ENCODE measurements around the gene LRRC3B.

LRRC3B gene

DNA sequence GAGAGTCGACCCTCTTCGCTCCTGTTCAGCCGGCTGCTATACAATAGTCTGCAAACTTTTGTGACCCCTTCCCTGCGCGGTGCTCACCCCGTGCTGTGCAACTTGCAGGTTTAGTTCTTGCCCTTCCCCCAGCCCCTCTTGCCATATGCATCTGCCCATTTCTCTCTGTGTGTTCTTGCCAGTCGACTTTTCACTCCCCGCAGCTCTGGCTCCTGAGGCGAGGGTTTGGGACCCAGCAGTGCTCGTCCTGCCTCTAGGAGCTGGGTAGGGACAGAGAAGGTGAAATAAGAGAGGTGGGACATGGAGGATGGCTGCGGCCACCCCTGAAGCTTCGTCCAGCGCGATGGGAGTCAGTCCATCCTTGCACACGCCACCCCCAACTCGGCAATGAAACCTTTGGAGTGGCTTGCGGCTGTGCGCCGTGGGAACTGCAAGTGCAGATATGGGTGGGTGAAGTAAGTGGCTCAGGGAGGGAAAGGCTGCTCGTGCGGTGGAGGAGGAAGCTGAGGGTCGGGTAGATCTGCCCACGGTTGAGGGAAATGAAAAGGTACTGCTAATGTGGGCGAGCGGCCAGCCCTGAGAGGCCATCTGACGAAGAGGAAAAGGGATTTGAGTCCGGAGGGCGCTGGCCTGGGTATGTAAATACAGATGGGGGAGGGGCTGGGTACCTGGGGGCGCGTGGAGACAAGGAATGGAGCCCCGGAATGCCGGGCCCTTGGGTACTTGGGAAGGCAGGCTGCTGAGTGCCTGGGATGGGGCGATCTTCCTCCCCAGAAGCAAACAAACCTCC lies 1.0 kb downstream of the LRRC3B start:
- DNase-seq (ENCODE audit: low spot score) = no peak
- TF ChIP-seq, protein P1, sequence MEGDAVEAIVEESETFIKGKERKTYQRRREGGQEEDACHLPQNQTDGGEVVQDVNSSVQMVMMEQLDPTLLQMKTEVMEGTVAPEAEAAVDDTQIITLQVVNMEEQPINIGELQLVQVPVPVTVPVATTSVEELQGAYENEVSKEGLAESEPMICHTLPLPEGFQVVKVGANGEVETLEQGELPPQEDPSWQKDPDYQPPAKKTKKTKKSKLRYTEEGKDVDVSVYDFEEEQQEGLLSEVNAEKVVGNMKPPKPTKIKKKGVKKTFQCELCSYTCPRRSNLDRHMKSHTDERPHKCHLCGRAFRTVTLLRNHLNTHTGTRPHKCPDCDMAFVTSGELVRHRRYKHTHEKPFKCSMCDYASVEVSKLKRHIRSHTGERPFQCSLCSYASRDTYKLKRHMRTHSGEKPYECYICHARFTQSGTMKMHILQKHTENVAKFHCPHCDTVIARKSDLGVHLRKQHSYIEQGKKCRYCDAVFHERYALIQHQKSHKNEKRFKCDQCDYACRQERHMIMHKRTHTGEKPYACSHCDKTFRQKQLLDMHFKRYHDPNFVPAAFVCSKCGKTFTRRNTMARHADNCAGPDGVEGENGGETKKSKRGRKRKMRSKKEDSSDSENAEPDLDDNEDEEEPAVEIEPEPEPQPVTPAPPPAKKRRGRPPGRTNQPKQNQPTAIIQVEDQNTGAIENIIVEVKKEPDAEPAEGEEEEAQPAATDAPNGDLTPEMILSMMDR (IDR thresholded peaks at IDR 0.05; ENCODE audit: extremely low read depth, missing control alignments) = no peak

DNA sequence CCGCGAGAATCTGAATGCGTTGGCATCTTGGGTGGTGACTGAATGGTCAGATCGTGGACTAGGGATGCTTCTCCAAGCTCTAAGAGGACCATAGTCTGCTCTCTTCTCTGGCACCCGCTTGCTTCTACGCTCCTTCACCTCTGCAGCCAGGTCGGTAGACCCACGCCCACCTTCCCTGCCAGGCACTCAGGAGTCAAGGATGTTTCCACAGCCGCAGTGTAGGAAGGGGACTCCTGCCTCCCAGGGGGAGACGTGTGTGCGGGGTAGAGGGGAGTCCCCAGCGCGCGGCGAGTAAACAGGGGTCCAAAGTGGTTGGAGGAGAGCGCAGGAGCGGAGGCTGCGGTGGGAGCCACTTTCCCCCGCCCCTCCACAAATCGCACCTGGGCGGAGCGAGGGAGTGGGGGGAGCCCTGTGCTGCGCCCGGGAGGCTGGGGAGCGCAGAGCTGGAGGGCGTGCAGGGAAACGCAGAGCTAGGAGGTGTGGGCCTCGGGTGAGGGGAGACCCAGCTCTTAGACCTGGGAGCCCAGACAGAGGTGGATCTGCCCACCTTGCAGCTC lies 1.7 kb downstream of the LRRC3B start:
- TF ChIP-seq, protein P1 (IDR thresholded peaks at IDR 0.05; ENCODE audit: extremely low read depth, missing control alignments) = no peak
- no peak for DNase-seq (ENCODE audit: low spot score)

DNA sequence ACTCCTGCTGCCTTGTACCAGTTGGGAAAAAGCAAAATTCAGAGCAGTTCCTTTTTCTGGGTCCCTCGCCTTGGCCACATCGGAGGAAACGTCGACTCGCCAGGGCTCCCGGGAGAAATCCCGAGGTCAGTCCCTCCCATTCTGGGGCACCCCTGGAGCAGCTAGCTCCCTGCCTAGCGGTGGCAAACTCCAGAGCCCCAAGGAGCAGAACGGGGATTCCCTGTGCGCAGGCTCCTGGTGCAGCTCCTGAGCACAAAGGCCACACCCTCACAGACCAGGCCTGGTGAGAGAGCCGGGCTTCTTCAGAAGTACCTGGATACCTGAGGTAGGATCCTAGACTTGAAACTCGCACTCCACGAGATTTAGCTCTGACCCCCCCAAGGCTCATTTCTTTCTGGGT lies 2.6 kb downstream of the LRRC3B start:
- no peak for DNase-seq (ENCODE audit: low spot score)
- TF ChIP-seq, protein P1 (IDR thresholded peaks at IDR 0.05; ENCODE audit: extremely low read depth, missing control alignments) = no peak

DNA sequence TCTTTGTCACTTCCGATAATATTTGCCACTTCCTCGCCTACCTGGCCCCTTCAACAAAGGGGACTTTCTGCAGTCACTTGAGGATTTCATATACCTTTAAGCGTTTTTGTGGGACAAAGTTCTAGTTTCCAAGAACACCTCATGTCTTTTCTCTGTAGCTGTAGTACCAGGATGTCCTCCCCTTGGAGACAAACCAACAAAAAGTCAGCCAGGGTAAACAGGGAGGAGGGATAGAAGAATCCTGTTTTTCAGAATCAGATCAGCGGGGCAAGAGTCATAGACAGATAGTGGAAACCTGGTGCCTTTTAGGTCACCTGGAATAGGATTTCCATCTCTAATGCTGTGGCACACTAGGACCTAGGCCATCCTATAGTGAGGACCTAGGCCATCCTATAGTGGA lies 4.5 kb downstream of the LRRC3B start:
- no peak for DNase-seq (ENCODE audit: low spot score)
- TF ChIP-seq, protein P1 (IDR thresholded peaks at IDR 0.05; ENCODE audit: extremely low read depth, missing control alignments) = no peak

DNA sequence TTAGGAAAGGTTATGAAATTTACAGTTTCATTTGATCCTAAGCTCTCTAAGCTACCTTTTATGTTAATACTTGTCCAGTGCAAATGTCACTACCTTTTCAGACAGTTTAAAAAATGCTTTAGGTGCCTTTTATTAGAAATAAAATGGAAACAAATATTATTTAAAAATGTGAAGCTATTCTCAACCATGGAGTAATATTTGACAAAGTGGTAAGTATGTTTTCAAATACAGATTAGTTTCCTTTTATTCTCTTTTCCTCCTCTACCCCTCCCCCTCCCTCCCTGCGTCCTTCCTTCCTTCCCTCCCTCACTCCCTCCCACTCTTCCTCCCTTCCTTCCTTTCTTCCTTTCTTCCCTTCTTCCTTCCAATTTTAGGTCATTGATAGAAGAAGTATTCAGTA lies 6.3 kb downstream of the LRRC3B start:
- TF ChIP-seq, protein P1 (IDR thresholded peaks at IDR 0.05; ENCODE audit: extremely low read depth, missing control alignments) = no peak
- no peak for DNase-seq (ENCODE audit: low spot score)

DNA sequence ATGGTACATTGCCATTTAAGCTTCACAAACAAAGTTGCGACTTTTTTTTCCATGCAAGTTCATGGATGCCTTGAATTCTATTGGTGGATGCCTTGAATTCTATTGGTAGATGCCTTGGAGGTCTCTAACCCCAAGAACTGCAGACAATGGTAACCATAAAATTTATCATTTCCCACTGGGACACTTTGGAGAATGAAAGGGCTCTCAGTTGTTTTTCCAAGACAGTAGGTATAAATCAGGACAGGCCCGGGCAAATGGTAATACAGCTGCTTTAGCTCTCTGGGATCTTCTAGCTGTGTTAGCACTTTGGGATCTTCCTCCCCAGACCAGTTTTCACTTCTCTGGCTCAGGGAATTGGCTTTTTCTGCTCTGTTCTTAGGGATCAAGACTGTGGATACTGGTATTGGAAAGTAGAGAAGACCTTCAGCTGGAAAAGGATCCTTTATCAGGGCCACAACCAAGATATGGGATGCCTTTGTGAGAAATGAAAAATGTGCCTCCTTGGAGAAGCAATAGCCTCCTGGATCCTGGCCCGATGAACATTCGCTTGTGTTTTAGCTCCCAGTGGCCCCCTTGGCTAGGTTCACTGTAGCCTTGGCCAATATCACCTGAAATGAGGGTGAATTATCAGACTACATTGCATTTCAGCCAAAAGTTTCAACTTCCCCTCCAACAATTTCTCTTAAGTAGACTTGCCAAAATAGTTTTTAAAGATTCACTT lies 8.3 kb downstream of the LRRC3B start:
- TF ChIP-seq, protein P1 (IDR thresholded peaks at IDR 0.05; ENCODE audit: extremely low read depth, missing control alignments) = no peak
- no peak for DNase-seq (ENCODE audit: low spot score)

DNA sequence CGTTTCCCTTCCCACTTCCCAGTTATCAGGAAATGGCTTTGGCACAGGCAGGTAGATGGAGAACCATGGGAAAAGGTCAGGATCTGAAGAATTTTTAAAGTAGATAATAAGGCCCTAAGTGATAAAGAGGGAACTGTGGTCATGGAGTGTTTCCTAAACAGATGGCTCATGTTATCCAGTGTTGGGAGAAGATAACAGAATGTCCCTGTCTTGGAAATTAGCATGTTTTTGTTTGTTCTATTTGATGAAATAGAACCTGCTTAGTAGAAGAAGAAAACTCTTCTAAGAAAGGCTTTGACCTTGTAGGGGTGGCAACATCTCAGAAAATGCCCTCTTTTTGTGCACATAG lies 8.8 kb downstream of the LRRC3B start:
- TF ChIP-seq, protein P1 (IDR thresholded peaks at IDR 0.05; ENCODE audit: extremely low read depth, missing control alignments) = no peak
- no peak for DNase-seq (ENCODE audit: low spot score)

Data from GM20000 (cell line).